GM18951 (cell line): Measurements from ENCODE around the gene LIPT1.
"Not testable (repeated sequence)": the region's sequence is repeated elsewhere in the genome, so short reads cannot be mapped to it uniquely, and the experiment has no call there.

Experiments
- POLR2A ChIP-seq: IDR thresholded peaks from 4 replicates; pipeline ENCODE4 v1.6.1; 2011; ENCODE audit warnings: mild to moderate bottlenecking; ENCODE audit not compliant: insufficient read length, insufficient read depth; ENCODE audit errors: extremely low read depth
- in situ Hi-C: fragments of 300-500 bp; cut with MboI; formaldehyde crosslinking; loops from one replicate; pipeline ENCODE4 v1.12.0; 2022; ENCODE audit warnings: low sequenced_read_pairs, mixed read lengths, inconsistent platforms; ENCODE audit not compliant: unreplicated experiment

The LIPT1 gene

DNA sequence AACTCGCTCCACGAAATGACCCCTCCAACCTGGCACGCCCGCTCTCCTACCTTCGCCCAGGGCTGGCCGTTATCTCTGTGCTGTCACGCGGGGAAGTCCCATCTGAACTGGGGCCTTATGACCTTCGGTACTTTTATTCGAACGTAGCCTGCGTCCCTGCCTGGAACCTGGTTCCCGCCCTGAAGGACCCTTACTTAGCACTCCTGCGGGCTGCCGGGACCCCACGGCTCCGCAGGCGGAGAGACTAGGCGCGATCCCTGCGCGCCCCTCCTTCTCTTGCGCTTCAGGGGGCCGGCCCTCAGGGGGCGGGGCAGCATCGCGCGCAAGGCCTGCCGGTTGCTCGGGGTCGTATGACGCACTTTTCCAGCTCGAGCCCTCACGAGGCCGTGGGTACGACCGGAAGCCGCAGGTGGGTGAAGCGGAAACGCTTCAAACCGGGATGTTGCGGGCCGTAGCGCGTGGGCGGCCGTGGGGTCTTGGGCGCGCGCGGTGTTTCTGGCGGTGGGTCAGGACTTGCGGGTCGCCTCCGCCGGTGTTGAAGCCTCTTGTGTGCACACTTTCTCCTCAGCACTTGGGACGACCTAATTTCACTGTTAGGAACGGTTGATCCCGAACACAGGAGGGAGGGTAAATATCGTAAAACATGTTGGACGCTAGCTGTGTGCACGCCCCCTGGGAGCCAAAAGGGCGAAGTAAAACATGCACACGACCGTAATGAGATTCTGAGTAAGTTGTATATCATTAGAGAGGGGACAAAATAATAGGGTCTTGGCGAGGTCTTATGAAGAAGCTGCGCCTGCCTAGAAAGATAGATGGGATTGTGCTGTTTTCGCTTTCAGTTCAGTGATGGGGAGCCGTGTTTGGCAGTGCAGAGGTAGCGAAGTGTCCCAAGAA is at the start of gene LIPT1, which contains the start of gene TSGA10:
LIPT1 (plus strand) TSS at position 325 of the 894 bp plus-strand sequence. CDS start 6,991 bp downstream, outside the sequence.
TSGA10 (minus strand) TSS at position 300 of the 894 bp plus-strand sequence. CDS start 45,503 bp downstream, outside the sequence.
- in situ Hi-C loops, result no loop called here
- TF ChIP-seq POLR2A, result peak; percentile 89

DNA sequence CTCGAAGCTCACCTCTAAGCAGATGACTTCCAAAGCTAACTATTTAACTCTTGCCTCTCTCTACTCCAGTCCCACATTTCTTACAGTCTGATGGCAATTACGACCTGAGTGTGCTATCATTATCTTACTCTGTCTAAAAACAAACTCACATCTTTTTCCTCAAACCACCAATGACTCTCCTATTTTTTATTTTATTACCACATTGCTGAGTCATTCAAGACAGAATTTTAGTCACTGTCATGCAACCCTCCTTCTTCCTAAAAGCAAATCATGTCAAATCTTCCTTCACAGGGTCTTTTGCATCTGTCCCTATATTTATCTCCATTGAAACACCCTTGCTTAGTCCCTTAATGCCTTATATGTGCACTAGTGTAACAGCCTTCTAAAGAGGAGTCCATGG is 47.9 kb upstream of the LIPT1 start:
- no peak for TF ChIP-seq POLR2A
- in situ Hi-C loops, result no loop called here

DNA sequence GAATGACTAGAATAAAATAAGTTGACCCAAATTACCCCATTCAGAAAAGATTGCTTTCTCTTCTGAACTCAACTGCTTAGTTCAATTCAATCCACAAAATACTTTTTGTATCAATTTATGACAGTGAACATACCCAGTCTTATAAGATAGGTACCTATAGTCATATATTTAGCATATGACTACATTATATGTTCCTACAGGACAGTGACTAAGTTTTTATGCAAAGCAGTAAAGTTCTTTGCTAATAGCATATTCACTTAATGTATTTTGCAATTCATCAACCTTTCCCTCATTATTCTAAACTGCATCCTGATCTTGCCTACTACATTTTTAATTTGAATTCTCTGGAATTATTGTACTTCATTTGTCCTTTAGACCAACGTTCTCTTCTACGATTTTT is 43.5 kb upstream of the LIPT1 start:
- in situ Hi-C loops, result no loop called here
- TF ChIP-seq POLR2A, result no peak

DNA sequence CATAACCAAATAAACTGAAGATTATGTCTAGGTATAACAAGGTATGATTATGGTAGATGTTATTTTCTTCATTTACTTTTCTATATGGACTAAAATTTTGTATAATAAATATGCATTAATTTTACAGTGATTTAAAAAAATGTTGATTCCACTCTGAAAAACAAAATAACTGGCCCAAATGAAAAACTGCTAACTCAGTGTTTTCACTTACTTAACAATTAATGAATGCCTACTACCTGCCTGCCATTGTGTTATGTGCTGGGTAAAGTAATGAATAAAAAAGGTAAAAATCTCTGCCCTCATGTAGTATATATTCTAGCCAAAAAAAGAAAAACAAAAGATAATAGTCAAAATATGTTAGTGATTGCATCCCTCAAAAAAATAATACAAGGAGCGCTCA is 42.8 kb upstream of the LIPT1 start:
- in situ Hi-C loops, result no loop called here
- no peak for TF ChIP-seq POLR2A

DNA sequence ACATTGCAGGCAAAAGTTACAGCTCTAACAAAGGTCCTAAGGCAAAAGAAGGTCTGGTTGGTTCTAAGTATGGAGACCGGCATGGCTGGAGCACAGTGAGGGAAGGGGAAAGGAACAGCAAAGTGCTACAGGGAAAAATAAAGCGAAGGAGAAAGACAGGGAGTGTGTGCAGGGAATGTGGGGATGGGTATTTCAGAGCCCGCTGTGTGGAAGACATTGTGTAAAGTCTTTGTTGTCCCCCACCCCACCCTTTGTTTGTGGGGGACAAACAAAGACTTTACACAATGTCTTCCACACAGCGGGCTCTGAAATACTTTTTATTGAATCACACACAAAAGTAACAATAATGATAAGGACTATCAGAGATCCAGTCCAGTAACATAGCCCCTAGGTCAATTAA is 42.1 kb upstream of the LIPT1 start:
- in situ Hi-C loops, result no loop called here
- no peak for TF ChIP-seq POLR2A

DNA sequence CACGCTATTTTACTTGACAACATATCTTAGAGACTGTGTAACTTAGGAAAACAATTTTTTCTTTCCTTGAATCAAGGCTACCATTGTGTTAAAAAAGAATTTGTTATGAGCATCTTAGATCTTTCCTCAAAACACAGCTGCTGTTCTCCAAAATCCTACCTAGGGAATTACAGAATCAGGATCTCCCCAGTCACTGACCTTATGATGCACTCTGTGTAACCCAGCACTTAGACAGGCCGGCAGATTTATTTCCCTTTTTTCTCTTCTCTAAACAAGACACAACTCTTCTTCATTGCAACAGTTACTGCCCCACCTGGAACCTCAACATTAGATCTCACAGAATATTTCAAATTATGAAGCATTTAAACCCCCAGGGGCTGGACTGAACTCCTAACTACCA is 26.8 kb upstream of the LIPT1 start:
- no peak for TF ChIP-seq POLR2A

DNA sequence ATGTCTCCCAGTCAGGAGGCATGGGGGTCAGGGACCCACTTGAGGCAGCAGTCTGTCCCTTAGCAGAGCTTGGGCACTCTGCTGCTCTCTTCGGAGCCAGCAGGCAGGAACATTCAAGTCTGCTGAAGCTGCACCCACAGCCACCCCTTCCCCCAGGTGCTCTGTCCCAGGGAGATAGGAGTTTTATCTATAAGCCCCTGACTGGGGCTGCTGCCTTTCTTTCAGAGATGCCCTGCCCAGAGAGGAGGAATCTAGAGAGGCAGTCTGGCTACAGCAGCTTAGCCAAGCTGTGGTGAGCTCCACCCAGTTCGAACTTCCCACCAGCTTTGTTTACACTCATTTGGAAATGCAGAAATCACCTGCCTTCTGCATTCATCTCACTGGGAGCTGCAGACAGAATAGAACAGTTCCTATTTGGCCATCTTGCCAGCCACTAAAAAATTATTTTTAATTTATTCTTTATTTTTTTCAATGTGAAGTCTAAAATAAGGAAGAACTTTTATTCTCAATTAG is 19.7 kb upstream of the LIPT1 start:
- in situ Hi-C loops, result not testable (repeated sequence)

More for the DNA sequence above, 26.8 kb upstream of the LIPT1 start:
- in situ Hi-C loops, result no loop called here

DNA sequence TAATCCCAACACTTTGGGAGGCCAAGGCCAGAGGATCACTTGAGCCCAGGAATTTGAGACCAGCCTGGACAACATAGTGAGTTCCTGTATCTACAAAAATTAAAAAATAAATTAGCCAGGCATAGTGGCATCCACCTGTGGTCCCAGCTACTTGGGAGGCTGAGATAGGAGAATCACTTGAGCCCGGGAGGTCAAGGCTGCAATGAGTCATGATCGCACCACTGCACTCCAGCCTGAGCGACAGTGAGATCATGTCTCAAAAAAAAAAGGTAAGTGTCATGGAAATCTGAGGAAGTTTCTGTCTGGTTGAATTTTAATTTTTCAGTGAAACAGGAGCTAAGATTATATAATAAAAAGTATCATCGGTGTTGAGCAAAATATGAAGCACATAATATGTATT is 15.8 kb upstream of the LIPT1 start:
- in situ Hi-C loops, result no loop called here
- no peak for TF ChIP-seq POLR2A

DNA sequence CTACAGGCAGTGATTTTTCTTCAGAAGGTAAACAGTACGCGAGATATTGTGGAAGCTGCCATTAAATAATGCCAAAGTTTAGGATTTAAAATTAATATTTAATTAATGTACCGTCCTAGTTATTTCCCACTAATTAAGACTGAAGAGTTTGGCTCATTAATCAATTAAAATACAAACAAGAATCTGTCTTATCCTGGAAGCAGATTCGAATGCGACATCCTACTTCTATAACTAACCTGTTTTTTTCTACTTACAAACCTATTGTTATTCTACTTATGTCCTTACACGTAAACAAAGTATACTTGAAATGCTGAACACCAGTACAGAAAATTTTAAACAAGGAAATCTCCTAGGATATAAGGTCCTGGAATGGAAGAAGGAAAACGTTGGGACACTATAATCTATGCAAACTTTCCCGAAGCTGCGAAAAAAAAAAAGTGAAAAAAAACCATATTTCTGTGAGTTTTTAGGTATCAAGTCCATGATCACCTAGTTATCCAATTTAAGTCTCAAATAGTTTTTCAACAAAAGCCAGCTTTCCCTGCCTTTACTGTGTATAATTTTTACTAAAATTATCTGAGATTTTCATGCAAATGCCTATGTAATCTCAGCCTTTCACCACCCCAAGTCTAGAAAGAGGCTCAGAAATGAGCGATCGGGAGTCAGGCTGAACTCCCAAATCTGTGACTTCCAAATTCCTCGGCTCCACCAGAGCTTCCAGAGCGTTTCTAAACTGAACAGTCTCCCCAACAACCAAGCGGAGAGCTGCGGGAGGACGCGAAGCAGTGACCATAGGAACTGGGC is 14.5 kb upstream of the LIPT1 start:
- TF ChIP-seq POLR2A, result no peak
- in situ Hi-C loops, result no loop called here

DNA sequence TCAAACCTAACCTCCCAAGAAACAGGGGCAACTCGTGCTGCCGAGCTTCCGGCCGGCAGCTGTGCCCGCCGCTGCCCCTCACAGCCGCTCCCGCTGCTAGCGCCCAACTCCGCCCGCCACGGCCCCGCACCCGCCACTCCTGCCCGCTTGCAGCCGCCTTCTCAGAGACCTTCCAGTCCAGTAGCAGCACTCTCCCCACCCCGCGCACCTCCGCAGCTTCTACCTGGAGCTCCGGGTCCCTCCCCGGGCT is 14.0 kb upstream of the LIPT1 start:
- no peak for TF ChIP-seq POLR2A
- in situ Hi-C loops, result no loop called here

DNA sequence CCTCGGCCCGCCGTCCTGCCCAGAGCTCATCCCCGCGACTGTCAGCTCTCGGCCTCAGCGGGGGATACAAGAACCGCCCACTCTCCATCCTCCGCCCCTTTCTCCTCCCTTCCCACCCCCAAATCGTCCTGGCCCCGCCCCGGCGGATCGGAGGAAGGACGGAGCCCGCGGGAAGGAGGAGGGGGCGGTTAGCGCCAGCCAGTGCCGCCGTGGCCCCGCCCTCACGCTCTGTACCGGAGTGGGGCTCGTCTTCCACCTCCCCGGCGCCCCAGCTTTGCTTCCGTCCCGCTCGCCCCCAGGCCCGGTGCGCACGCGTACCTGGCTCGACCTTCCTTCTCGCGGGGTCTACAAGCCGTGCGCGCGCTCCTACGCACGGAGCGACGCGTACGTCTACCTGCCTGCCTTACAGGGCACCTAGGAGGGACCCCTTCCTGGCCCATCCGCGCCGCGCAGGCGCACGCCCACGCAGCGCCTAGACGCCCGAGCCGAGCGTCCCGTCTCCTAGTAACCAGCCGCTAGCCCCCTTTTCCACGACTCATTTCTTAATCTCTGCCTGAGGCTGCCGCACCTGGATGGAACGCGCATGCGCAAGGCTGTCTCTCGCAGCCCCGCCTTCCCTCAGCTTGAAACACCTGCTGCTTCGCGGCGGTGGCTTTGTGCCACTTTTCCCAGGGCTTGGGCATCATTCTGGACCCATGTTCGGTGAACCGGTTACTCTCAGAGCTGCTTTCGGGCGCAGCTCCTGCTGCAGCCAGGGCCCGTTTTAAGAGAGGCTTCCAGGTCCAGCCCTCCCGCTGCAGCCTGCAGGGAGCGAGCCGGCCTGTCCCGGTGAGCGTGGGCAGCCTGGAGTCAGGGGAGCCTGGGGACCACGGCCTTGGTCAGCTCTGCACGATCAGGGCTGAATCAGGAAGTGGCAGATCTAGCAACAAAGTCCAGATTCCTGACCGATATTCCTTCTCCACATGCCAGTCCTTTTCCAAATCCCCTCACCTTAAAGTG is 13.4 kb upstream of the LIPT1 start, which contains the start of gene C2orf15:
C2orf15 (plus strand) TSS at position 598 of the 999 bp plus-strand sequence. CDS start 8,852 bp downstream, outside the sequence.
- TF ChIP-seq POLR2A, result peak; percentile 94
- in situ Hi-C loops, result no loop called here

DNA sequence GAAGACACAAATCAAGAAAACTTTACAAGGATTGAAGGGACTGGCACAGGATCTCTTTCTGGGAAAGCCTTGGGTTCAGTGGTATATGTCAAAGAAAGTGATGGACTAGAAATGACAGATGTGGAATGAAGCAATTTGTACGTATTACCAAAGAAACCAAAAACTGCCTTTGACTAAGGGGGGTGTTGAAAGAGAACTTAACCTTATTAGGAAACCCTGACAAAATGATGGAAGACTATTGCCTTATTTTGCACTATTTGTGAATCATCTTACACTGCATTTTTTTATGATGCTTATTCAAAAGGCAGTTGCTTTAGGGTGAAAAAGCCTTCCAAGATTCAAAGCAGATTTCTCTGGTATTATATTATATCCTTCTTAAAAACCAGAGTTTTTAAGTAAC is 4.1 kb upstream of the LIPT1 start:
- in situ Hi-C loops, result no loop called here
- no peak for TF ChIP-seq POLR2A
